ENCODE data around the gene TRPV6.

Gene TRPV6

GRCh38 chr7:142847353-142847752, 38.2 kb downstream of the TRPV6 start:
- DNase-seq: no peak

- no peak for DNase-seq
Measured at GRCh38 chr7:142842251-142842766, 43.2 kb downstream of the TRPV6 start.

- DNase-seq: no peak
Measured at GRCh38 chr7:142838461-142839213, 46.9 kb downstream of the TRPV6 start.

- DNase-seq: no peak
Measured at GRCh38 chr7:142836426-142836825, 49.1 kb downstream of the TRPV6 start.

GRCh38 chr7:142835487-142835886, 50.1 kb downstream of the TRPV6 start:
- peak; percentile 14 for DNase-seq

GRCh38 chr7:142833174-142834048, 52.1 kb downstream of the TRPV6 start:
- DNase-seq: no peak

GRCh38 chr7:142832417-142832816, 53.1 kb downstream of the TRPV6 start:
- no peak for DNase-seq

- DNase-seq: no peak
Measured at GRCh38 chr7:142827951-142828500, 57.5 kb downstream of the TRPV6 start.

- no peak for DNase-seq
Measured at GRCh38 chr7:142822714-142823113, 62.8 kb downstream of the TRPV6 start.

Measured in activated CD4-positive, alpha-beta T cell treated with anti-CD3 and anti-CD28 coated beads, Interleukin-2, amount 50 U/mL, for 1 hour (primary cell).